ENCODE measurements around the gene GARIN5B.

DNA sequence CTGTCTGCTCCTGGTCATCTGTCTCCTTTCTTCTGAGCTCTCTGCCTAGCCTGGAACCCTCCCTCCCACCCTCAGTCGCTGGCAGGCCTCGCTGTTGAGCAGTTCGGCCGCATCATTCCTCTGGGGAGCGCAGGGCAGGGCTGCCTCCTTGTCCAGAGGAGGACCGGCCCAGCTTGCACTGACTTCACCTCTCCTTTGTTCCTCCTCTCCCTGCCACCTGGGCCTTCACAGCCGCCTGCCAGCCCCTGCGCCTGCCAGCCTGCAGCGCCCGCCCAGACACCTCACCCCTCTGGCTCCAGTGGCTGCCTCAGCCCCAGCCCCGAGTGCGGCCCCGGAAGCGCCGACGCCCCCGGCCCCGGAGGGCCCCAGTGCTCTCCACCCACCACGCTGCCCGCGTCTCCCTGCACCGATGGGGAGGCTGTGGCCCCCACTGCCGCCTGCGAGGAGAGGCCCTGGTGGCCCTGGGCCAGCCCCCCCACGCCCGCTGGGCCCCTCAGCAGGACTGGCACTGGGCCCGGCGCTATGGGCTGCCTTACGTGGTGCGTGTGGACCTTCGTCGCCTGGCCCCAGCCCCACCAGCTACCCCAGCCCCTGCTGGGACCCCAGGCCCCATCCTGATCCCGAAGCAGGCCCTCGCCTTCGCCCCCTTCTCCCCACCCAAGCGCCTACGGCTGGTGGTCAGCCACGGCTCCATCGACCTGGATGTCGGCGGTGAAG, 16.2 kb downstream of the GARIN5B start:
- TF ChIP-seq, protein P1, sequence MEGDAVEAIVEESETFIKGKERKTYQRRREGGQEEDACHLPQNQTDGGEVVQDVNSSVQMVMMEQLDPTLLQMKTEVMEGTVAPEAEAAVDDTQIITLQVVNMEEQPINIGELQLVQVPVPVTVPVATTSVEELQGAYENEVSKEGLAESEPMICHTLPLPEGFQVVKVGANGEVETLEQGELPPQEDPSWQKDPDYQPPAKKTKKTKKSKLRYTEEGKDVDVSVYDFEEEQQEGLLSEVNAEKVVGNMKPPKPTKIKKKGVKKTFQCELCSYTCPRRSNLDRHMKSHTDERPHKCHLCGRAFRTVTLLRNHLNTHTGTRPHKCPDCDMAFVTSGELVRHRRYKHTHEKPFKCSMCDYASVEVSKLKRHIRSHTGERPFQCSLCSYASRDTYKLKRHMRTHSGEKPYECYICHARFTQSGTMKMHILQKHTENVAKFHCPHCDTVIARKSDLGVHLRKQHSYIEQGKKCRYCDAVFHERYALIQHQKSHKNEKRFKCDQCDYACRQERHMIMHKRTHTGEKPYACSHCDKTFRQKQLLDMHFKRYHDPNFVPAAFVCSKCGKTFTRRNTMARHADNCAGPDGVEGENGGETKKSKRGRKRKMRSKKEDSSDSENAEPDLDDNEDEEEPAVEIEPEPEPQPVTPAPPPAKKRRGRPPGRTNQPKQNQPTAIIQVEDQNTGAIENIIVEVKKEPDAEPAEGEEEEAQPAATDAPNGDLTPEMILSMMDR (IDR thresholded peaks at IDR 0.05) = no peak
- TF ChIP-seq EP300 (IDR thresholded peaks at IDR 0.05) (no peak), POLR2A (IDR thresholded peaks at IDR 0.05) (no peak)

Measured in ovary (tissue), 3 donors.